SK-N-SH (cell line): ENCODE results near the gene STEAP3. TPM values are rescaled to one million over a fixed set of nuclear protein-coding genes. Genes with fewer than 3 reads are reported as not detected.

ENCODE experiments used
- CTCF ChIA-PET: fragments of 300-600, 350-600 bp; formaldehyde crosslinking; extraction: SDS; loops from one replicate; lab custom pipeline; 2021; lab: Yijun Ruan, JAX
- POLR2A ChIA-PET: fragments of 350-600 bp; sonication (Branson Sonifier 250); formaldehyde crosslinking; extraction: SDS; loops from one replicate; lab custom pipeline; 2020; ENCODE audit warnings: antibody characterized with exemption, inconsistent platforms; lab: Yijun Ruan, JAX
- DNase-seq: peaks from one replicate; pipeline ENCODE4 v3.0.0; 2012
- H2AFZ ChIP-seq: fragments of 200-600 bp; sonication (generic); 2 replicates; pipeline ENCODE4 v1.8.1; 2016; ENCODE audit warnings: antibody characterized with exemption, mild to moderate bottlenecking, low read depth
- H3F3A ChIP-seq: fragments of 200-600 bp; sonication (generic); replicated peaks from 2 replicates; pipeline ENCODE3; 2016; ENCODE audit warnings: antibody characterized with exemption, mild to moderate bottlenecking; ENCODE audit not compliant: insufficient read depth
- H3K27ac ChIP-seq, 2 experiments: fragments of 200-500 bp in 1 of 2; fragments of 200-600 bp in 1 of 2; sonication (Bioruptor generic) in 1 of 2; sonication (generic), shearing (Covaris generic) in 1 of 2; 2 replicates each; pipeline versions ENCODE4 v1.5.1 to v1.6.1; 2014 to 2016; ENCODE audit warnings: low read depth in 2 of 2, inconsistent platforms in 1 of 2, low read length in 1 of 2, mild to moderate bottlenecking in 1 of 2, mixed read lengths in 1 of 2
- H3K27me3 ChIP-seq: fragments of 200-600 bp; sonication (generic), shearing (Covaris generic); 2 replicates; pipeline ENCODE4 v1.6.1; 2016; ENCODE audit warnings: mixed run types; ENCODE audit not compliant: insufficient read depth
- H3K36me3 ChIP-seq, 2 experiments: fragments of 200-500 bp in 1 of 2; fragments of 200-600 bp in 1 of 2; sonication (Bioruptor generic) in 1 of 2; sonication (generic) in 1 of 2; replicated peaks in 1 of 2; 2 replicates each; pipeline versions ENCODE3 to v1.5.1; 2014 to 2016; ENCODE audit warnings: low read length in 1 of 2, mild to moderate bottlenecking in 1 of 2; ENCODE audit not compliant: insufficient read depth in 2 of 2, control insufficient read depth in 1 of 2
- H3K4me1 ChIP-seq, 2 experiments: fragments of 200-500 bp in 1 of 2; fragments of 200-600 bp in 1 of 2; sonication (Bioruptor generic) in 1 of 2; sonication (generic), shearing (Covaris generic) in 1 of 2; 2 replicates each; pipeline versions ENCODE4 v1.5.1 to v1.6.1; 2014 to 2016; ENCODE audit warnings: low read depth in 1 of 2, low read length in 1 of 2, mixed run types in 1 of 2; ENCODE audit not compliant: insufficient read depth in 2 of 2, control insufficient read depth in 1 of 2
- H3K4me2 ChIP-seq: fragments of 200-600 bp; sonication (generic), shearing (Covaris generic); 2 replicates; pipeline ENCODE4 v1.6.1; 2017; ENCODE audit warnings: mixed run types
- H3K4me3 ChIP-seq, 2 experiments: fragments of 200-500 bp in 1 of 2; fragments of 200-600 bp in 1 of 2; sonication (Bioruptor generic) in 1 of 2; sonication (generic), shearing (Covaris generic) in 1 of 2; 2 replicates each; pipeline versions ENCODE4 v1.5.1 to v1.8.1; 2014 to 2016; ENCODE audit warnings: low read depth in 2 of 2, inconsistent platforms in 1 of 2, low read length in 1 of 2, mild to moderate bottlenecking in 1 of 2, mixed read lengths in 1 of 2, moderate library complexity in 1 of 2
- H3K79me2 ChIP-seq: fragments of 200-600 bp; sonication (generic); 2 replicates; pipeline ENCODE4 v1.8.1; 2017; ENCODE audit warnings: mild to moderate bottlenecking; ENCODE audit not compliant: insufficient read depth
- H3K9ac ChIP-seq: fragments of 200-600 bp; sonication (generic); 2 replicates; pipeline ENCODE4 v1.6.1; 2017; ENCODE audit warnings: mixed run types
- H3K9me2 ChIP-seq: fragments of 200-600 bp; sonication (generic); 2 replicates; pipeline ENCODE4 v1.6.1; 2017; ENCODE audit warnings: mixed run types
- H3K9me3 ChIP-seq: fragments of 200-600 bp; sonication (generic); 2 replicates; pipeline ENCODE4 v1.6.1; 2017; ENCODE audit warnings: mixed run types, mild to moderate bottlenecking, moderate library complexity
- H4K20me1 ChIP-seq: fragments of 200-600 bp; sonication (generic); 2 replicates; pipeline ENCODE4 v1.6.1; 2017; ENCODE audit warnings: mild to moderate bottlenecking, mixed run types; ENCODE audit not compliant: insufficient read depth
- FOSL2 ChIP-seq: IDR thresholded peaks from 2 replicates; pipeline ENCODE4 v1.4.0; 2012; ENCODE audit warnings: low read depth, mild to moderate bottlenecking, moderate library complexity, borderline replicate concordance
- FOXM1 ChIP-seq: IDR thresholded peaks from 2 replicates; pipeline ENCODE4 v1.4.0; 2012; ENCODE audit warnings: low read depth, mild to moderate bottlenecking
- JUND ChIP-seq: IDR thresholded peaks from 2 replicates; pipeline ENCODE4 v1.4.0; 2012
- MEF2A ChIP-seq: IDR thresholded peaks from 2 replicates; pipeline ENCODE4 v1.4.0; 2012; ENCODE audit warnings: low read depth, borderline replicate concordance
- NRF1 ChIP-seq: IDR thresholded peaks from 2 replicates; pipeline ENCODE4 v1.6.1; 2012; ENCODE audit warnings: low read depth, mild to moderate bottlenecking, low read length
- RAD21 ChIP-seq: IDR thresholded peaks from 2 replicates; pipeline ENCODE4 v1.6.1; 2012; ENCODE audit warnings: mild to moderate bottlenecking, low read length
- RCOR1 ChIP-seq: fragments of 150-350 bp; IDR thresholded peaks from 2 replicates; pipeline ENCODE4 v1.6.1; 2017; ENCODE audit warnings: antibody characterized with exemption, low read length
- RFX5 ChIP-seq: IDR thresholded peaks from 2 replicates; pipeline ENCODE4 v1.6.1; 2012; ENCODE audit warnings: mild to moderate bottlenecking, improper control_type of control experiment, low read length
- SIN3A ChIP-seq: IDR thresholded peaks from 2 replicates; pipeline ENCODE4 v1.6.1; 2012; ENCODE audit warnings: low read depth, mild to moderate bottlenecking, low read length, moderate library complexity, borderline replicate concordance
- SMC3 ChIP-seq: IDR thresholded peaks from 2 replicates; pipeline ENCODE4 v1.6.1; 2012; ENCODE audit warnings: low read depth, low read length, improper control_type of control experiment
- TAF1 ChIP-seq: IDR thresholded peaks from 2 replicates; pipeline ENCODE4 v1.6.1; 2012; ENCODE audit warnings: low read depth, mild to moderate bottlenecking, low read length, moderate library complexity, borderline replicate concordance
- TCF12 ChIP-seq: IDR thresholded peaks from 2 replicates; pipeline ENCODE4 v1.4.0; 2012
- TEAD4 ChIP-seq: IDR thresholded peaks from 2 replicates; pipeline ENCODE4 v1.4.0; 2012; ENCODE audit warnings: mild to moderate bottlenecking, borderline replicate concordance; ENCODE audit not compliant: insufficient read depth
- YY1 ChIP-seq: IDR thresholded peaks from 2 replicates; pipeline ENCODE4 v1.4.0; 2012; ENCODE audit warnings: low read depth, mild to moderate bottlenecking
- WGBS: methylation state at CpG from one replicate; pipeline ENCODE4 v1.1.6; 2017; ENCODE audit warnings: low lambda C conversion rate; 5-methylcytosine and 5-hydroxymethylcytosine counted together
- polyA plus RNA-seq, 3 experiments: library from polyadenylated mRNA; depleted of rRNA; stranded (reverse); fragments of >200 nt; gene quantifications; 2 replicates each; pipeline ENCODE4 v1.2.3, GENCODE V29; 2012
- TF ChIP-seq, protein P1 (sequence below): IDR thresholded peaks from 2 replicates; pipeline ENCODE4 v1.4.0; 2012; ENCODE audit warnings: low read depth
- TF ChIP-seq, protein P2 (sequence below): IDR thresholded peaks from 2 replicates; pipeline ENCODE4; 2012
- TF ChIP-seq, protein P3 (sequence below): fragments of 200-600 bp; sonication (generic); IDR thresholded peaks from 2 replicates; pipeline ENCODE4 v1.6.1; 2017; ENCODE audit warnings: antibody characterized with exemption, mild to moderate bottlenecking, moderate library complexity
- TF ChIP-seq, protein P4 (sequence below): IDR thresholded peaks from 2 replicates; pipeline ENCODE4 v1.4.0; 2012; ENCODE audit warnings: low read depth, borderline replicate concordance
- TF ChIP-seq, protein P5 (sequence below): IDR thresholded peaks from 2 replicates; pipeline ENCODE4 v1.4.0; 2012; ENCODE audit warnings: low read depth, borderline replicate concordance

Gene STEAP3
- polyA plus RNA-seq, 1 of the 3 experiments (the other 2 are of a cell fraction), result 30.6 TPM

DNA sequence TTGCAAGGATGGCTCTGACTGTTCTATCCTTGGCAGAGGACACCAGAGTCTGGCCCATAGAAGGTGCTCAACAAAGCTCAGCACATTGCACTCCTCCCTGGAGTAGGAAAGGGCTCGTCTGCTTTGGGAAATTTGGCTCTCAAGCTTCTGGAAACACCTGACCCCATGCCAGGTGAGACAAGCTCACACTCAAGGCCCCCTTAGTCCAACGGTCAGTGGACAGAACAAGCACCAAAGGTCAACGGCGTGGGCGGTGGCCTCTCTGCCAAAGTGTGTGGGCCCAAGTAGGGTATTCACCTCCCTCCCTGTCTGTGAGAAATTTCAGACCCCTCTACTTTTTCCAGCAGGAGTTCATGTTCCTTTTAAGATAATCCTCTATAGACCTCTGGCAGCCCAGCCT, 2.0 kb upstream of the STEAP3 start:
- no peak overlapping the region for H3K27ac ChIP-seq
- H3K36me3 ChIP-seq, result no peaks in the 10 kb centered on the region
- no peak overlapping the region for H2AFZ ChIP-seq
- no peak for TF ChIP-seq FOSL2
- TF ChIP-seq TEAD4, result no peak
- no peak for TF ChIP-seq RAD21
- TF ChIP-seq MEF2A, result no peak
- TF ChIP-seq, protein P1, sequence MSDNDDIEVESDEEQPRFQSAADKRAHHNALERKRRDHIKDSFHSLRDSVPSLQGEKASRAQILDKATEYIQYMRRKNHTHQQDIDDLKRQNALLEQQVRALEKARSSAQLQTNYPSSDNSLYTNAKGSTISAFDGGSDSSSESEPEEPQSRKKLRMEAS, result no peak
- no peak for TF ChIP-seq TCF12
- TF ChIP-seq JUND, result no peak
- no peak for TF ChIP-seq SMC3
- TF ChIP-seq RFX5, result no peak
- TF ChIP-seq RCOR1, result no peak
- TF ChIP-seq, protein P2, sequence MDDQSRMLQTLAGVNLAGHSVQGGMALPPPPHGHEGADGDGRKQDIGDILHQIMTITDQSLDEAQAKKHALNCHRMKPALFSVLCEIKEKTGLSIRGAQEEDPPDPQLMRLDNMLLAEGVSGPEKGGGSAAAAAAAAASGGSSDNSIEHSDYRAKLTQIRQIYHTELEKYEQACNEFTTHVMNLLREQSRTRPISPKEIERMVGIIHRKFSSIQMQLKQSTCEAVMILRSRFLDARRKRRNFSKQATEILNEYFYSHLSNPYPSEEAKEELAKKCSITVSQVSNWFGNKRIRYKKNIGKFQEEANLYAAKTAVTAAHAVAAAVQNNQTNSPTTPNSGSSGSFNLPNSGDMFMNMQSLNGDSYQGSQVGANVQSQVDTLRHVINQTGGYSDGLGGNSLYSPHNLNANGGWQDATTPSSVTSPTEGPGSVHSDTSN, result no peak
- TF ChIP-seq, protein P3, sequence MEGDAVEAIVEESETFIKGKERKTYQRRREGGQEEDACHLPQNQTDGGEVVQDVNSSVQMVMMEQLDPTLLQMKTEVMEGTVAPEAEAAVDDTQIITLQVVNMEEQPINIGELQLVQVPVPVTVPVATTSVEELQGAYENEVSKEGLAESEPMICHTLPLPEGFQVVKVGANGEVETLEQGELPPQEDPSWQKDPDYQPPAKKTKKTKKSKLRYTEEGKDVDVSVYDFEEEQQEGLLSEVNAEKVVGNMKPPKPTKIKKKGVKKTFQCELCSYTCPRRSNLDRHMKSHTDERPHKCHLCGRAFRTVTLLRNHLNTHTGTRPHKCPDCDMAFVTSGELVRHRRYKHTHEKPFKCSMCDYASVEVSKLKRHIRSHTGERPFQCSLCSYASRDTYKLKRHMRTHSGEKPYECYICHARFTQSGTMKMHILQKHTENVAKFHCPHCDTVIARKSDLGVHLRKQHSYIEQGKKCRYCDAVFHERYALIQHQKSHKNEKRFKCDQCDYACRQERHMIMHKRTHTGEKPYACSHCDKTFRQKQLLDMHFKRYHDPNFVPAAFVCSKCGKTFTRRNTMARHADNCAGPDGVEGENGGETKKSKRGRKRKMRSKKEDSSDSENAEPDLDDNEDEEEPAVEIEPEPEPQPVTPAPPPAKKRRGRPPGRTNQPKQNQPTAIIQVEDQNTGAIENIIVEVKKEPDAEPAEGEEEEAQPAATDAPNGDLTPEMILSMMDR, result no peak
- no peak for TF ChIP-seq NRF1
- no peak for TF ChIP-seq YY1
- TF ChIP-seq SIN3A, result no peak
- no peak for TF ChIP-seq FOXM1
- no peak for TF ChIP-seq TAF1
- TF ChIP-seq, protein P4, sequence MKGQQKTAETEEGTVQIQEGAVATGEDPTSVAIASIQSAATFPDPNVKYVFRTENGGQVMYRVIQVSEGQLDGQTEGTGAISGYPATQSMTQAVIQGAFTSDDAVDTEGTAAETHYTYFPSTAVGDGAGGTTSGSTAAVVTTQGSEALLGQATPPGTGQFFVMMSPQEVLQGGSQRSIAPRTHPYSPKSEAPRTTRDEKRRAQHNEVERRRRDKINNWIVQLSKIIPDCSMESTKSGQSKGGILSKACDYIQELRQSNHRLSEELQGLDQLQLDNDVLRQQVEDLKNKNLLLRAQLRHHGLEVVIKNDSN, result no peak
- TF ChIP-seq, protein P5, sequence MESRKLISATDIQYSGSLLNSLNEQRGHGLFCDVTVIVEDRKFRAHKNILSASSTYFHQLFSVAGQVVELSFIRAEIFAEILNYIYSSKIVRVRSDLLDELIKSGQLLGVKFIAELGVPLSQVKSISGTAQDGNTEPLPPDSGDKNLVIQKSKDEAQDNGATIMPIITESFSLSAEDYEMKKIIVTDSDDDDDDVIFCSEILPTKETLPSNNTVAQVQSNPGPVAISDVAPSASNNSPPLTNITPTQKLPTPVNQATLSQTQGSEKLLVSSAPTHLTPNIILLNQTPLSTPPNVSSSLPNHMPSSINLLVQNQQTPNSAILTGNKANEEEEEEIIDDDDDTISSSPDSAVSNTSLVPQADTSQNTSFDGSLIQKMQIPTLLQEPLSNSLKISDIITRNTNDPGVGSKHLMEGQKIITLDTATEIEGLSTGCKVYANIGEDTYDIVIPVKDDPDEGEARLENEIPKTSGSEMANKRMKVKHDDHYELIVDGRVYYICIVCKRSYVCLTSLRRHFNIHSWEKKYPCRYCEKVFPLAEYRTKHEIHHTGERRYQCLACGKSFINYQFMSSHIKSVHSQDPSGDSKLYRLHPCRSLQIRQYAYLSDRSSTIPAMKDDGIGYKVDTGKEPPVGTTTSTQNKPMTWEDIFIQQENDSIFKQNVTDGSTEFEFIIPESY, result no peak
- 71% methylated on average over 5 of the region's 5 CpGs for WGBS
- H3K9me2 ChIP-seq, result no peaks in the 10 kb centered on the region
- no peaks in the 10 kb centered on the region for H3K27me3 ChIP-seq
- no peak overlapping the region for H3K4me2 ChIP-seq
- no peaks in the 10 kb centered on the region for H3K79me2 ChIP-seq
- H3K9me3 ChIP-seq, result no peaks in the 10 kb centered on the region
- H3F3A ChIP-seq, result no peaks in the 10 kb centered on the region
- H3K4me3 ChIP-seq, result no peak overlapping the region
- H4K20me1 ChIP-seq, result no peaks in the 10 kb centered on the region
- CTCF ChIA-PET, result interaction anchor here (1.5 to 1.6 kb wide), 2 partner anchors 12 to 15 kb away, joined by 3 read pairs; no protein-coding TSS in a partner anchor
- DNase-seq, result no peak
- POLR2A ChIA-PET, result no interaction called here
- no peak overlapping the region for H3K9ac ChIP-seq
- peaks cover 5 to 19% of the 10 kb centered on the region in 2 experiments; a peak in 2 of 4 replicates for H3K4me1 ChIP-seq
